Left cardiac atrium (tissue), 4 donors: ENCODE data around the gene VAC14. TPM values are rescaled to one million over a fixed set of nuclear protein-coding genes. Genes with fewer than 3 reads are reported as not detected.
"Not testable (repeated sequence)": the region's sequence is repeated elsewhere in the genome, so short reads cannot be mapped to it uniquely, and the experiment has no call there.

Experiments
- ATAC-seq, 2 donors: fragments of 200-7000 bp; cut with Tn5 transposase; one replicate each; pipeline ENCODE4 v1.9.1; 2020; ENCODE audit warnings: mild to moderate bottlenecking in 2 of 2, moderate library complexity in 2 of 2
- DNase-seq: peaks from one replicate; pipeline ENCODE4 v3.0.0-alpha.2; 2020
- intact Hi-C, 2 donors: fragments of 100-400 bp; cut with DNase I; formaldehyde crosslinking; loops; one replicate each; pipeline versions ENCODE4 v1.14.1 to v1.15.1; 2022 to 2023
- total RNA-seq, 2 donors: library from RNA; stranded (reverse); fragmentation: NEBNext Ultra II Directional; extraction: Animal tissue kit (Norgen Biotek cat#: 25700); gene quantifications; one replicate each; pipeline ENCODE4 v1.2.1, GENCODE V29; 2021
- donor health status: DM: no; HTN: yes; CAD: no.
- donor health status: DM: no; HTN: yes; CAD: no; lungs with severe emphysema.
- donor health status: DM: yes; HTN: yes; CAD: no.
- donor health status: Dilated cardiomyopathy.

Gene VAC14
- total RNA-seq, 2 donors from 2014 or later = 19.4 to 20.2 TPM

GRCh38 chr16:70680495-70681381 lies 120.2 kb downstream of the VAC14 start:
- ATAC-seq (no peak), DNase-seq (peak; percentile 23)

GRCh38 chr16:70679671-70680494 lies 121.1 kb downstream of the VAC14 start:
- intact Hi-C loops = loop anchor here (5.0 to 10.0 kb wide), 2 partner anchors 65 to 92 kb away; no protein-coding TSS in a partner anchor
- DNase-seq (peak; percentile 39), ATAC-seq (peak; percentile 39 to 53)

More at GRCh38 chr16:70680495-70681381, 120.2 kb downstream of the VAC14 start:
- intact Hi-C loops = loop anchor here in 1 of 2 donors (5.0 to 10.0 kb wide), 2 partner anchors 64 to 92 kb away; no protein-coding TSS in a partner anchor

- intact Hi-C loops = loop anchor here in 1 of 2 donors (5.0 kb wide), 1 partner anchor 93 kb away; no protein-coding TSS in a partner anchor
- ATAC-seq = no peak
- DNase-seq = peak; percentile 16
Measured at GRCh38 chr16:70678898-70679670, 121.9 kb downstream of the VAC14 start.

- peak; percentile 18 for DNase-seq
Measured at GRCh38 chr16:70678121-70678897, 122.6 kb downstream of the VAC14 start.

GRCh38 chr16:70677499-70678120 lies 123.3 kb downstream of the VAC14 start:
- no peak for ATAC-seq
- intact Hi-C loops = loop anchor here in 1 of 2 donors (5.0 kb wide), 1 partner anchor 95 kb away; no protein-coding TSS in a partner anchor
- DNase-seq = no peak

More at GRCh38 chr16:70678121-70678897, 122.6 kb downstream of the VAC14 start:
- intact Hi-C loops = loop anchor here in 1 of 2 donors (5.0 kb wide), 1 partner anchor 94 kb away; no protein-coding TSS in a partner anchor
- ATAC-seq = no peak

- ATAC-seq = no peak
- intact Hi-C loops = loop anchor here in 1 of 2 donors (5.0 kb wide), 1 partner anchor 95 kb away; no protein-coding TSS in a partner anchor
- DNase-seq = no peak
Measured at GRCh38 chr16:70676675-70677498, 124.1 kb downstream of the VAC14 start.

- intact Hi-C loops = loop anchor here in 1 of 2 donors (5.0 kb wide), 1 partner anchor 96 kb away; no protein-coding TSS in a partner anchor
- ATAC-seq (peak in 1 of 2 donors; percentile 13), DNase-seq (peak; percentile 34)
Measured at GRCh38 chr16:70675851-70676513, 125.0 kb downstream of the VAC14 start.

- intact Hi-C loops = loop anchor here in 1 of 2 donors (5.0 kb wide), 1 partner anchor 98 kb away; no protein-coding TSS in a partner anchor
- ATAC-seq = no peak
- no peak for DNase-seq
Measured at GRCh38 chr16:70674221-70675014, 126.5 kb downstream of the VAC14 start.

- ATAC-seq, intact Hi-C loops, DNase-seq: not testable (repeated sequence)
Measured at GRCh38 chr16:70670938-70671337, 130.0 kb downstream of the VAC14 start.

- ATAC-seq = no peak
- intact Hi-C loops = no loop called here
- DNase-seq = no peak
Measured at GRCh38 chr16:70670175-70670574, 130.8 kb downstream of the VAC14 start.

- intact Hi-C loops = no loop called here
- no peak for ATAC-seq
Measured at GRCh38 chr16:70665806-70666735, 134.9 kb downstream of the VAC14 start.

GRCh38 chr16:70665113-70665694 lies 135.8 kb downstream of the VAC14 start:
- intact Hi-C loops = no loop called here
- ATAC-seq (no peak), DNase-seq (no peak)

More at GRCh38 chr16:70665806-70666735, 134.9 kb downstream of the VAC14 start:
- DNase-seq = no peak

GRCh38 chr16:70664325-70665112 lies 136.4 kb downstream of the VAC14 start:
- intact Hi-C loops = no loop called here
- peak in 1 of 2 donors; percentile 3 for ATAC-seq

More at GRCh38 chr16:70664325-70665112, 136.4 kb downstream of the VAC14 start:
- DNase-seq = no peak
